HG03575 (cell line): ENCODE results near the gene MED15.

Source experiments
- ATAC-seq: cut with Tn5 transposase; IDR thresholded peaks from one replicate; pipeline ENCODE4 v1.9.1; 2021; ENCODE audit not compliant: unreplicated experiment, insufficient number of reproducible peaks, low FRiP score; ENCODE audit errors: extremely low read depth

The MED15 gene

DNA sequence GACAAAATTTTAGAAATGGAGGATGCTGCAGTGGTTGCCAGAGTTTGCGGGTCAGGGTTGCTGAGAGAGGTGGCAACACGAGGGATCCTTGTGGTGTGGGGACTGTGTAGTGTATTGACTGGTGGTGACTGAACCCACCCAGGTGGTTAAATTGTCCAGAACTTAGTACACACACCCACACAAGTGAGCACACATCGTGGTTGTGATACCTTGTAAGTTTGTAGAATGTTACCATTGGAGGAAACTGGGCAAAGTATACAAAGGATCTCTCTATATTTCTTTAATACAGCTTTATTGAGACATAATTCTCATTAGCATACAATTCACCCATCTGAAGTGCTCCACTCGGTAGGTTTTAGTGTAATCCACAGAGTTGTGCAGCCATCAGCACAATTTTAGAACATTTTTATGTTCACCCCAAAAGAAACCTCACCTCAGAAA lies 56.1 kb downstream of the MED15 start:
- no peak for ATAC-seq

DNA sequence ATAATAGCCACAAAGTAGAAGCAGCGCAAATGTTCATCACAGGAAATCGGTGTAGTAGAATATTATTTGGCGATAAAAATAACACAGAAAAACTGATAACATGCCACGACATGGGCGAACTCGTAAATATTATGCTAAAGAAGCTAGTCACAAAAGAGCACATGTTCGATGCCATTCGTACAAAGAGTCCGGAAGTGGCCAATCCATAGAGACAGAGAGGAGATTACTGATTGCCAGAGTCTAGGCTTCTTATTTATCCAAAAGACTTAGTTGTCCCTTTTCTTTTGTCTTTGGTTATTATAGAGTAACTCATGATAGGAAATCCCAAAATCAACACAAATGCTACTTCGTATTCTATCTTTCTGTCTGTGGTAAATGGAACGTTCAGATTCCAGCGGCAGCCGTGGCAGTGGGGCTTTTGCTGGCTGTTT lies 56.5 kb downstream of the MED15 start:
- ATAC-seq, result no peak

DNA sequence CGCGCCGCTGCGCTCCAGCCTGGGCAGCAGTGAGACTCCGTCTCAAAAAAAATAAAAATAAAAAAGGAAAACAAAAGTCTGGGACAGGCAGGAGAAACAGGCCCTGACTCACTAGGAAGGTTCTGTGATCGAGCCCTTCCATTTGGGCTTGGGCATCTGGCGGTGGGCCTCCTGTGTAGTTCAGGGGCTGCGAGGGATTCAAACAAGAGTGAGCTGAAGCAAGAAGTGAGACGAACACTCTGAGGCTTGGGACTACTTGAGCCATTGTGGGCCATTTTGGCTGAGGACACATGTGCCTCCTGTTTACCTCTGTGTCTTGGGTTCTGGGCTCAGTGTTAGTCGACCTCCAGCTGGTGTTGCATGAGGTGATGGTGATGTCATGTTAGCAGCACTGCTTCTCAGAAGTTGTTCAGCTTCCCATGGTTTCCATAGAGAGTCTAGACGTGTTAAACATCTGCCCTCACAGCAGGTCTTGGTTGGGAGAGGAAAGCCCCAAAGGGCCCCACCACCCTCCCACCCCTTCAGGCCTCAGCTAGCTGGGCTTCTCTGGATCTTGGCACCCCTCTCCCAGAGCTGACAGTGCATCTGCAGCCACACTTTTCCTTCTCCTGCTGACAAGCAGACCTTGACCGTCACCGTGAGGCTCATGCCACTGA lies 57.8 kb downstream of the MED15 start:
- ATAC-seq, result no peak

DNA sequence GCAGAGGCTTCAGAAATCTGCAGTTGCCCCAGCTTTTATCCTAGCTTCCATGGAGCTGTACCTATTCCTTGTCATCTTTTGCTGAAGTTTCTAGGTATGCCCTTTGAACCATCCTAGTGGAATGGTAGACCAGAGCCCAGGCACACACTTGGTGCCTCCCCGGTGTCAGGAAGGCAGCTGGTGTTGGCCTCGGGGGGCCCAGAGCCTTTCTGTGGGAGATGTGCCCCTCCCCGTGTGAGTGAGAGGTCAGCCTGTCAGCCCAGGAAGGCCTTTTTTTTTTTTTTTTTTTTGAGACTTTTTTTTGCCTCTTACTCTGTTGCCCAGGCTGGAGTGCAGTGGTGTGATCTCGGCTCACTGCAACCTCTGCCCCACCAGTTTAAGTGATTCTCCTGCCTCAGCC lies 58.4 kb downstream of the MED15 start:
- ATAC-seq, result no peak

DNA sequence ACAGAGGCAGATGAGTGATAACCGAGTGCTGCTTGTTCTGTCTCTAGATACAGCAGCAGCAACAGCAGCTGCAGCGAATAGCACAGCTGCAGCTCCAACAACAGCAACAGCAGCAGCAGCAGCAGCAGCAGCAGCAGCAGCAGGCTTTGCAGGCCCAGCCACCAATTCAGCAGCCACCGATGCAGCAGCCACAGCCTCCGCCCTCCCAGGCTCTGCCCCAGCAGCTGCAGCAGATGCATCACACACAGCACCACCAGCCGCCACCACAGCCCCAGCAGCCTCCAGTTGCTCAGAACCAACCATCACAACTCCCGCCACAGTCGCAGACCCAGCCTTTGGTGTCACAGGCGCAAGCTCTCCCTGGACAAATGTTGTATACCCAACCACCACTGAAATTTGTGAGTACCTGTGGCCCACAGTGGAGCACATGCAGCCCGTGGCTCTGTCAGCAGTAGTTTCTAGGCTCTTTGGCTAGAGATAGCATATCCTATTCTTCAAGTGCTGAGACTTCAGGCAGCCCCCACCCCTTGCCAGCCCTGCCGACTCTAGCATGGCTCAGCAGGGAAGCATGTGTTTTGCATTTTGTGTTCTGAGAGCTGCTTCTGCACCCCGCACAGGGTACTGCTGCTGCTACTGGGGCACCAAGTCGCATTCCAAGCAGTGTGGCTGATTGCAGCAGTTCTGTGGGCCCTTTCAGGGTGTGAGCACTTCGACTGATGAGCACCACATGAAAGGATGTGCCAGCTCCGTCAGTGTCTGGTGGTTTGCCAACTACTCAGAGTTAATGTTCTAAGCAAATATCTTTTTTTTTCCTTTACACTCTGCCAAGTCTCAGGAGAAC lies 59.2 kb downstream of the MED15 start:
- no peak for ATAC-seq

DNA sequence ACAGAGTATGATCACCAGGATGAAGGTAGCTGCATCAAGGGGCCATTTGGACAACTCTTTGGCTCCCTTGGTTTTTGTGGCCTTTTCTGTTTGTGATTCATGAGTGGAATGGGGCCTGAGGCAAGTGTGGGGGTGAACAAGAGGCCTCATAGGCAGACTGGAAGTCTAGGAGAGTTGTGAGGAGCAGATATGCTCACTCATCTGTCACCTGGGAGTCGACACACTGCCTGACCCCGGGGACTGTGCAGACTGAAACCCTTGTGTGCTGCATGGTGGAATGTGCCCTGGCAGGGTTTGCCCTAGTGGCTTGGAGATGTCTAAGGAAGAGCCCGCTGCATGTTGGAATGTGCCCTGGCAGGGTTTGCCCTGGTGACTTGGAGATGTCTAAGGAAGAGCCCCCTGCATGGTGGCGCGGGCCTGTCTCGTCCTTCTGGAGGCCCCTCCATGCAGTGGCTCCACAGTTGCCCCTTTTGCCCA lies 60.0 kb downstream of the MED15 start:
- no peak for ATAC-seq

DNA sequence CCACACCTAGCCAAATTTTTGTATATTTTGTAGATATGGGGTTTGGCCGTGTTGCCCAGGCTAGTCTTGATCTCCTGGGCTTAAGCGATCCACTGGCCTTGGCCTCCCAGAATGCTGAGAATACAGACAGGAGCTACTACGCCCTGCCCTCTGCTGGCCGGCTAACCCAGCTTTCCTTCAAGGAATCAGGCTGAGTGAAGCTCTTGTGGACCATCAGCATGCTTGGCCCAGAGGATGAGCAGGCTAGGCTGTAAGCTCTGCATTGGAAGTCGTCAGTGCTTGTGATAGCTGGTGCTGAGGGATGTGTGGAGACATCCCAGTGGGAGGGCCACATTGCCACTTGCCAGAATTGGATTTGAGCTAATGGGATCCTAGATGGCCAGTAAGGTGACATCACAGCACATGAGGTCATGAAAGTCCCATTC lies 60.6 kb downstream of the MED15 start:
- no peak for ATAC-seq

DNA sequence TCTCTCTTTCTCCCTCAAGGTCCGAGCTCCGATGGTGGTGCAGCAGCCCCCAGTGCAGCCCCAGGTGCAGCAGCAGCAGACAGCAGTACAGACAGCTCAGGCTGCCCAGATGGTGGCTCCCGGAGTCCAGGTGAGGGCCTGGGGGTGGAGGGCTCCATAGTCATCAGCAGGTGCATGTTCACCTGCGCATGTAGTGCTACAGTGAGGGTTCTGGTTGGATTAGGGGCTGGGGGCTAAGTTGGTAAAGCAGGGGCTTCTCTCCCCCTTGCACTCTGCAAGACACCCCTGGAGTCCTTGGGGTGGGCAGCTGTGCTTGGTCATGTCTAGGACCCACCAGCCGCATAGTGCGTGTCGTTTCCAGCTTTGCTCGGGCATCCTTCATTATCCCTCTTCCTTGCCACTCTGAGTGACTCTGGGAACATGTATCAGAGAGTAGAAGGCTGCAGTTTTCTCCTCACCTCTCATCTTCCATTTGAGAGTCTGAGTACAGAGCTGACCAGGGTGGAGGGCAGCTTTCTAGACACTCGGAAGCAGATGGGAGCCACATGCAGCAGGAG lies 61.2 kb downstream of the MED15 start:
- no peak for ATAC-seq

DNA sequence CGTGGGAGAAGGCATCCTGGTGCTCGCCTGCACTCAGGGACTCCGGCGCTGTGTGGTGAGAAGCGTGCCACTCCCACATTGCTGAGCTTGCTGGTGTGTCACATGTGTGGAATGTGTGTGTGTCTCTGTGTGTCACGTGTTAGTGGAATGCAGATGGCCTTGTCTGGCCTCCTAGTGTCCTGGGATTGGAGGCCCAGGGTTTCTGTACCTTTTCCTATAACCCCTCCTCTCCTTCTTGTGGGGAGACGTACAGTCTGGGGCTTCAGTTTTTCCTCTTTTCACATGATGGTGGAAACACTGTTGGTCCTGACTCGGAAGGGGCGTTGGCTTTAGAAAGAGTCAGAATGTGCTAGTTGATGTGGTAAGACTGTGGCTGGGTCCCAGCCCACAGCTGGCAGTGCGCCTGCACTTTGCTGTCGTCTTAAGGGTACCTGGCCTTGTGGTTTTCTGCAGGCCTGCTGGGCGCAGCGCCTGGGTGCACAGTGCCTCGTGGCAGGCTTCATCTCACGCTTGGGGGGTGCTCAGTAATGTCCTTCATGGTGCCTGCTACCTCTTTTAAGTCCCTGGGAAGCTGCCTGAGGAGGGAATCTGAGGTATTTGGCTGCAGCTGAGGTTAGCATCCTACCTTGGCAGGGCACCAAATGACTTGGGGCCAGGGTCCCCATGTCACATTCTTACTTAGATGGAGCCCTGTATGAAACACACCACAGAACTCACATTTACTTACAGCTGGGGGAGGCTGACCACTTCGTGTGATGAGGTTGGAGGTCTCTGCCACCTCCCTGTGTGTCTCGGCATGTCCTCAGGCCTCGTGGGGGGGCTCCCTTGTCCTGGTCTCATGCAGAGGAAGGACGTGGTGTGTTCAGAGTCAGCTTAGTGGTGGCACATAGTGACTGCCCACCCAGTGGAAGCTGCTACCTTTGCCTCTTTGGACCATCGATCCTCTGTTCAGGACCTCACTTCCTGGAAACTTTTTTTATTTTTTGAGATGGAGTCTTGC lies 61.9 kb downstream of the MED15 start:
- no peak for ATAC-seq

DNA sequence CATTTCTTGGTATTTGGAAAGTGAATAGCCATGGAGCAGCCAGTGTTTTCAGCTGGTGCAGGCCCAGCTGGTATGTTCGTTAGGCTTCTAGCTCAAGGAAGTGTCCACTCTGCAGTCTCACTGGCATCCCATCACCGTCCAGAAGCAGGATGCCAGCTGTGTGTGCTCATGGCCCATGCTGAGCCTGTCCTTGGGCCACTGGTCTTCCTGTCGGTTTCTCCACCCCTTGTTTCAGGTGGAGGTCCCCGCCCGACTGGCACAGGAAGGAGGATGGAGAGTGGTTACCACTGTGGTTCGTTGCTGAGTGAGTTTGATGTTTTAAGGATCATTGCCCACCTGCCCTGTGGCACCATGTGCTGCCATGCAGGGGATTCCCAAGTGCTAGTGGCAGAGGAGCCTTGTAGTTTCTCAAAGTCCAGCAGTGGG lies 63.7 kb downstream of the MED15 start:
- ATAC-seq, result no peak

DNA sequence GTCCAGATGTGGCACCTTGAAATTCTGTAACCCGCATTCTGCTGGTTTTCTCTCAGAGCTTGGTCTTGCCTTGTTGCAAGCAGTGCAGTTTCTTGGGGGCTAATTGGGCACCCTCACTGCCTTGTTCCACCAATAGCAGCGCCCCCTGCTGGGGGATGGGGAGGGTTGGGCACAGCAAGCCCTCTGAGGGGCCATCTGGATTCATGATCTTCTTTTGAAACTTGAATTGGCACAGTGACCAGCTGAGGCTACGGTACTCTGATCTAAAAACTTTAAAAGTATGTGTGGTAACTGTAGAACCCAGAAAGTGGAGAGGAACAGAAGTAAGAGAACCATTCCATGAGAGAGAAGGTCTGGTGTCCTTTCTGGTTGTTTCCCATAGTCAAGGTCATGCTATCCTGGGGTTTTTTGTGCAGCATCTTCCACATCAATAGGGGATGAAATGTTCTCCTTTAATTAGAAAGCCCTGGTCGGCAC lies 64.2 kb downstream of the MED15 start:
- no peak for ATAC-seq

DNA sequence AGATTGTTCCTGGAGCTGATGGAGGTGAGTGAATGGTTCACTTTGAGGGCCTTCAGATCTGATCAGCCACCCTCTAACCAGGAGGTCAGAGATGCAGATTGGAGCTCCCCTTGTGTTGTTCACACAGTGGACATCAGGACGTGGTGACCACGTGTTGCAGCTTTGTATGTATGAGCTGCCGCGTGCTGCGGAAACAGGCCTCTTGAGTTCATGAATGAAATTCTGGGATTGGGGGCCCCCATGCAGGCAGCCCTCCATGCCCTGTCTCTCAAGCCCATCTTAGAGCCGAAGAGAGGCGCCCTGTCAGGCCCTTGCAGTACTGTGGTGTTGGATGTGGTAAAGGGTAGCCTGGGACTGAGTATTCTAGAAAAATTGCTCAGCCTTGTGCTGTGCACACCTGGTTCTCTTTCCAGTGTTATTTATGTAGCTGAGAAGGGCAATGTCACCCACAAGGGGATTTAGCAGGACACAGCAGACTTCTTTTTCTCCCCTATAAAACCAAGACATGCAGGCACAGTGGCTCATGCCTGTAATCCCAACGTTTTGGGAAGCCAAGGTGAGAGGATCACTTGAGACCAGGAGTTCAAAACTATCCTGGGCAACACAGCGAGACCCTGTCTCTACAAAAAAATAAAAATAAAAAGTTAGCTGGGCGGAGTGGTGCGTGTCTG lies 64.9 kb downstream of the MED15 start:
- ATAC-seq, result no peak

DNA sequence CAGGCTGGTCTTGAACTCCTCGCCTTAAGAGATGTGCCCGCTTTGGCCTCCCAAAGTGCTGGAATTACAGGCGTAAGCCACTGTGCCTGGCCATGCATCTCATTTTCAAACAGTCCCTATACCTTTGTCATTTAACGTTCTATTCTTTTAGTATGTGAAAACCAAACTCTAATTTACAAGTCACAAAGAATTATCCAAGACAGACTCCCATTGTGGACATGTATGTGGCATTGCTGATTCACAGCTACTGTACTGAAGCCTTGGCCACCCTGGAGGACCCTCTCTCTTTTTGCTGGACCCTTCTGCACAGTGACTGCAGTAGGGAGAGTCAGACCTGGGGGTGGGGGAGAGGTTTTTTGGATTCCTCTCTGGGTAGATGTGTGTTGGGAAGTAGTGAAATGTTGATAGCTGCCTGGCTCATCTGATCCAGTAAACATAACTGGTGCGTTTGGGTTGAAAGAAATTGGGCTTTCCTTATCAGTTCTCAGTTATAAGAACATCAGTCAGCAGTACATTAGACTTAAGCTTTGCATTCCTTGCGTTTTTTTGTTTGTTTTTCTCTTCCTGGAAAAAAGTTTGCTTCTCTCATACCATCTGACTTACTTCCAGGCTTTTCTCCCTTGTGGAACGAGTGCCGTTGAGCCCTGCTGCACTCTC lies 65.9 kb downstream of the MED15 start:
- ATAC-seq, result no peak

DNA sequence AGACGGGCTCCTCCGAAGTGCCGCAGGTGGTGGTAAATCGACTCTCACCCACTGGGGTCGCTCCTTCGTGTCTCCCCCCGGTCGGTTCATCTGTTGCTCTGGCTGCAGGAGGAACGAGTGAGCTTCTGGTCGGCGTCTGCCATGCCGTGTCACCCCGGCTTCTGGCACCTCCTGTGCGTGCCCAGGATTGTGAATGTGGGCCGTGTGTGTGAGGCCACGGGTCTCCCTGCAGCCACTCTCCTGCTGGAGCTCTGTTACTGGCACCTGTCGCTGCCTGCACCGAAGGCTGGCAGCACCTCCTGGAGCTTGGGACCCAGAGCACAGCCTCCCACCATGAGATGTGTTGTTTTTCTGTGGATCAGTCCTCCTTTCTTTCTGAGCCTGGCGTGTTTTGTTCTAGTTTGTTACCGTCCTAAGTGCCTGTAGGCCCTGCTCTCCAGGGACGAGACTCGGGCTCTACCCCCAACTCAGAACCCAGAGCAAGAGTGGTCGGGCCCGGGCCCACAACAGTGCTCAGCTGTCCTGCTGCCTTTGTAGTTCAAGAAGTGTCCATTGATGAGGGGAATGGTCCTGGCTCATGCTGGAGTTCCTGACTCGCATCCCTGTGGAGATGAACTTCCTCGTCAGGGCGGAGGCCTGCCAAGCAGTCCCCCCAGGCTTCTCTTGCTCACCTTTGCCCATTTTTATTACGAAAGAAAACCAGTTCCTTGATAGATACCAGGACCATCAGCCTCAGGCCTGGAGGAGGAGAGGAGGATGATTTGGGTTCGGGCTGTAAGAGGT lies 66.6 kb downstream of the MED15 start:
- no peak for ATAC-seq

DNA sequence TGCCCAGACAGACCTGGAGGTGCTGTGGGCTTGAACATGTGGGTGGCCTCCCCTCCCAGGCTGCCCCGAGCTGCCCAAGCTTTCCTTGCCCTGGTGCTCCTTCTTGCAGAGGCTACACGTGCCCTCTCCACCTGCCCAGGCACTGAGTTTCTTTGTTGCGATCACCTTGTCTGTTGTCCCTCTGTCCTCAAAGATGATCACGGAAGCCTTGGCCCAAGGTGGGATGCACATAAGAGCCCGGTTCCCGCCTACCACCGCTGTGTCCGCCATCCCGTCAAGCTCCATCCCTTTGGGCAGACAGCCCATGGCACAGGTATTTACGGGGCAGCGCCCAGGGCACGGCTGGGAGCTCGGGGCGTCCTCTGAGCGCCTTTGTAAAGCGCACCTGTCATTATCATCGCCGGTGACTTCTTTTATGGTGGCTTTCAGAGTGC lies 67.5 kb downstream of the MED15 start:
- ATAC-seq, result no peak

DNA sequence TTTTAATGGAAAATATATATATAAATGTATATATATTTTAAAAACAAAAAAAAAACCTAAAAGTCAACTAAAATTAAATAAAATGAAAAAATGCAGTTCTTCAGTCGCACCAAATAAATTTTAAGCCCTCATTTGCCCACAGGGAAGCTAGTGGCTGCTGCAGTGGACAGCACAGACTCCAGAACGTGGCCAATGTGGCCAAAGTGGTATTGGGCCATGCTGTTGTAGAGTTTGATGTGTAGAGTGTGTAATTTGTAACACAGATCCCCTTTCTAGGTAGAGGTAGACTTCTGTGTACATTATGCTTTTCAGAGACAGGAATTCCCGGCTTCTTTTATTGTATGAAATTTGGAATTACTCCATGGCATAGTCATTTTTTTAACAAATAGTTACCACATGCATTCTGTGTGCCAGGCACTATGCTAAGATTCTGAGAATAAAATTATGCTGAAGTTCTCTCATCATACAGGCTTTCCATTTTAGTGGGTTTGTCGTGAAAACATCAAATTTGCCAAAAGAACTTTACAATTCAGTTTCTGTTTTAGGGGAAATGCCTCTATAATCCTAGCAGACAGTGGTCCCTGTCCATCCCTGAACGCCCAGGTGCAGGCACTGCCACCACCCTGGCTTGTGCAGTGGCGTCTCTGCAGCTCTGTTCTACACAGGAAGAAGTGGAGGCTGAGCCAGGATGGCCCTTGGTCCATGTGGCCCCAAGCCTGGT lies 68.5 kb downstream of the MED15 start:
- ATAC-seq, result no peak
